CD4-positive, alpha-beta T cell (primary cell): ENCODE results near the gene OR6M1. TPM values are rescaled to one million over a fixed set of nuclear protein-coding genes. Genes with fewer than 3 reads are reported as not detected.

Source experiments
- ATAC-seq: fragments of 200-7000 bp; cut with Tn5 transposase; one replicate; pipeline ENCODE4 v1.10.0; 2022; ENCODE audit warnings: mild to moderate bottlenecking; ENCODE audit not compliant: poor library complexity
- CTCF ChIA-PET: fragments of 350-600 bp; sonication (Branson Sonifier 250); formaldehyde crosslinking; loops from one replicate; lab custom pipeline; 2021; ENCODE audit warnings: antibody characterized with exemption, inconsistent platforms; lab: Charles Lee
- POLR2A ChIA-PET: fragments of 350-600 bp; sonication (Branson Sonifier 250); formaldehyde crosslinking; loops from one replicate; lab custom pipeline; 2021; ENCODE audit warnings: antibody characterized with exemption, inconsistent platforms; lab: Charles Lee
- DNase-seq, 14 experiments: peaks; one replicate each; pipeline ENCODE4 v3.0.0-alpha.2; 2013 to 2020; ENCODE audit warnings: mixed read lengths in 2 of 14
- H3K27ac ChIP-seq, 2 donors: one replicate each; pipeline versions ENCODE4 v1.5.1 to v1.7.0; 2013; ENCODE audit warnings: low read length in 2 of 2, low read depth in 1 of 2, mild to moderate bottlenecking in 1 of 2
- H3K27me3 ChIP-seq, 2 experiments: 1 replicate in 1 of 2; 2 replicates in 1 of 2; pipeline versions ENCODE4 v1.6.1 to v1.7.0; 2013; ENCODE audit warnings: low read length in 2 of 2, control low read depth in 1 of 2, mild to moderate bottlenecking in 1 of 2, moderate library complexity in 1 of 2; ENCODE audit not compliant: insufficient read depth in 2 of 2, control insufficient read depth in 1 of 2
- H3K36me3 ChIP-seq: one replicate; pipeline ENCODE4 v1.6.1; 2013; ENCODE audit warnings: low read length, control low read depth; ENCODE audit not compliant: insufficient read depth
- H3K4me1 ChIP-seq: one replicate; pipeline ENCODE4 v1.6.1; 2013; ENCODE audit warnings: low read length, control low read depth; ENCODE audit not compliant: insufficient read depth
- H3K4me3 ChIP-seq: one replicate; pipeline ENCODE4 v1.5.1; 2013; ENCODE audit warnings: mild to moderate bottlenecking, low read length, moderate library complexity
- H3K9me3 ChIP-seq, 2 experiments: 1 replicate in 1 of 2; 2 replicates in 1 of 2; pipeline versions ENCODE4 v1.6.1 to v1.7.0; 2013; ENCODE audit warnings: low read length in 2 of 2, mild to moderate bottlenecking in 2 of 2, control low read depth in 1 of 2, moderate library complexity in 1 of 2; ENCODE audit not compliant: control insufficient read depth in 1 of 2, insufficient read depth in 1 of 2
- H3K27ac Mint-ChIP-seq: one replicate; pipeline ENCODE4 v1.8.0; 2020; ENCODE audit warnings: mixed read lengths
- H3K27me3 Mint-ChIP-seq: one replicate; pipeline ENCODE4 v1.8.0; 2021; ENCODE audit warnings: mixed read lengths
- H3K36me3 Mint-ChIP-seq: one replicate; pipeline ENCODE4 v1.8.0; 2021; ENCODE audit warnings: low read depth, mixed read lengths
- H3K4me1 Mint-ChIP-seq: one replicate; pipeline ENCODE4 v1.8.0; 2021; ENCODE audit warnings: low read depth, mixed read lengths
- H3K4me3 Mint-ChIP-seq: one replicate; pipeline ENCODE4 v1.8.0; 2020; ENCODE audit warnings: mild to moderate bottlenecking, mixed read lengths
- H3K9me3 Mint-ChIP-seq: one replicate; pipeline ENCODE4 v1.8.0; 2020; ENCODE audit warnings: mixed read lengths
- CTCF ChIP-seq: fragments of 200-600 bp; IDR thresholded peaks from one replicate; pipeline ENCODE4 v1.8.0; 2022; ENCODE audit warnings: antibody characterized with exemption, mild to moderate bottlenecking
- intact Hi-C, 2 experiments: fragments of 100-400 bp; cut with DNase I in 1 of 2; cut with micrococcal nuclease in 1 of 2; formaldehyde crosslinking; loops; one replicate each; pipeline versions ENCODE4 v1.15.1 to v1.9.0; 2023 to 2025; cut with DNase I, micrococcal nuclease
- total RNA-seq, 174 experiments: library from RNA in 2 of 174; stranded (reverse) in 2 of 174; gene quantifications; one replicate each; pipeline ENCODE4 v1.2.3 and lab custom pipeline; 2021 to 2026

The OR6M1 gene
- total RNA-seq, 2 experiments from 2014 or later, result not detected

- Mint-ChIP-seq H3K4me3 (no peak overlapping the region), H3K27me3 (peaks cover 13% of the 10 kb centered on the region), H3K36me3 (no peaks in the 10 kb centered on the region), H3K4me1 (no peaks in the 10 kb centered on the region), H3K27ac (no peak overlapping the region), H3K9me3 (no peaks in the 10 kb centered on the region)
- no peak overlapping the region for H3K4me3 ChIP-seq
- DNase-seq (no peak), ATAC-seq (no peak)
- H3K4me1 ChIP-seq, result no peaks in the 10 kb centered on the region
- no peak for TF ChIP-seq CTCF
- H3K27ac ChIP-seq, result no peak overlapping the region
- ChIA-PET CTCF (no interaction called here), POLR2A (no interaction called here)
- H3K9me3 ChIP-seq, result peaks cover 0 to 9% of the 10 kb centered on the region in 2 experiments
- peaks cover 0 to 4% of the 10 kb centered on the region in 2 experiments for H3K27me3 ChIP-seq
- intact Hi-C loops, result no loop called here
- H3K36me3 ChIP-seq, result no peaks in the 10 kb centered on the region
These were observed 45.0 kb upstream of the OR6M1 start for GRCh38 chr11:123851110-123851509.

- Histone ChIP-seq H3K27me3 (no peaks in the 10 kb centered on the region), H3K4me3 (no peak overlapping the region), H3K36me3 (no peaks in the 10 kb centered on the region), H3K9me3 (no peaks in the 10 kb centered on the region), H3K4me1 (no peaks in the 10 kb centered on the region), H3K27ac (no peak overlapping the region)
- ChIA-PET POLR2A (no interaction called here), CTCF (no interaction called here)
- Mint-ChIP-seq H3K9me3 (no peaks in the 10 kb centered on the region), H3K4me1 (no peaks in the 10 kb centered on the region), H3K27me3 (peaks cover 14% of the 10 kb centered on the region), H3K36me3 (no peaks in the 10 kb centered on the region), H3K27ac (no peak overlapping the region), H3K4me3 (no peak overlapping the region)
- intact Hi-C loops, result no loop called here
- no peak for TF ChIP-seq CTCF
- DNase-seq (no peak), ATAC-seq (no peak)
These were observed 35.0 kb upstream of the OR6M1 start for GRCh38 chr11:123841174-123841573.

GRCh38 chr11:123839131-123839530 is 33.0 kb upstream of the OR6M1 start:
- H3K27ac ChIP-seq, result no peak overlapping the region
- H3K4me3 ChIP-seq, result no peak overlapping the region
- intact Hi-C loops, result no loop called here
- no peaks in the 10 kb centered on the region for H3K9me3 ChIP-seq
- Mint-ChIP-seq H3K9me3 (no peaks in the 10 kb centered on the region), H3K4me1 (no peaks in the 10 kb centered on the region), H3K36me3 (no peaks in the 10 kb centered on the region), H3K27me3 (peaks cover 14% of the 10 kb centered on the region), H3K27ac (no peak overlapping the region), H3K4me3 (no peak overlapping the region)
- H3K4me1 ChIP-seq, result no peaks in the 10 kb centered on the region
- TF ChIP-seq CTCF, result no peak
- CTCF ChIA-PET, result no interaction called here
- ATAC-seq (no peak), DNase-seq (no peak)
- no peaks in the 10 kb centered on the region for H3K36me3 ChIP-seq
- no peaks in the 10 kb centered on the region for H3K27me3 ChIP-seq
- POLR2A ChIA-PET, result interaction anchor here (0.6 kb wide), 1 partner anchor 19 kb away, joined by 3 read pairs; no protein-coding TSS in a partner anchor
